Measurements from ENCODE around the gene AKAP1. TPM values are rescaled to one million over a fixed set of nuclear protein-coding genes. Genes with fewer than 3 reads are reported as not detected.

Gene AKAP1
- total and polyA plus RNA-seq, 2 of the 8 experiments (the other 6 are each of a cell fraction or from before 2014, with no cell fraction given), result 120 to 156 TPM

- FAIRE-seq, result no peak
- peaks cover 0 to 49% of the 10 kb centered on the region in 2 experiments; a peak in 2 of 4 replicates for H3K79me2 ChIP-seq (ENCODE audit: control insufficient read depth in 1 of 2, insufficient read depth in 2 of 2, low read length in 2 of 2)
- H4K20me1 ChIP-seq (replicated peaks in 1 of 2; ENCODE audit: control insufficient read depth in 1 of 2, insufficient read depth in 2 of 2, low read length in 2 of 2), result peaks cover 9 to 23% of the 10 kb centered on the region in 2 experiments
- H2AFZ ChIP-seq (ENCODE audit: low read length), result no peak overlapping the region
- no peak overlapping the region for H4K5ac ChIP-seq (ENCODE audit: insufficient read length, low read depth, low read length)
- H3K79me1 ChIP-seq (ENCODE audit: low read depth, low read length), result peaks cover 18% of the 10 kb centered on the region
- no peak overlapping the region for H3K4me3 ChIP-seq (ENCODE audit: extremely low read depth in 1 of 4, insufficient read depth in 2 of 4, low read depth in 3 of 4, low read length in 4 of 4)
- no peak overlapping the region for H3K23ac ChIP-seq (ENCODE audit: insufficient read length)
- no peak overlapping the region for H3K27ac ChIP-seq (ENCODE audit: low read depth, low read length)
- 76% methylated on average over 5 of the region's 5 CpGs; no CpG with 5 or more reads in 1 of the 2 experiments for WGBS, 2 experiments (ENCODE audit: extremely low coverage in 1 of 2, insufficient coverage in 1 of 2, insufficient read length in 1 of 2, insufficient replicate concordance in 2 of 2, low coverage in 1 of 2, low lambda C conversion rate in 2 of 2, missing lambda C conversion rate in 1 of 2)
- no peak overlapping the region for H2BK20ac ChIP-seq (ENCODE audit: low read length)
- no peaks in the 10 kb centered on the region for H3K23me2 ChIP-seq (ENCODE audit: low read depth, low read length)
- no peak for DNase-seq (ENCODE audit: low read depth in 1 of 2, low spot score in 2 of 2)
- H2AK5ac ChIP-seq (ENCODE audit: low read depth, low read length), result no peak overlapping the region
- peaks cover 4 to 30% (median 17%) of the 10 kb centered on the region in 4 experiments; a peak in 6 of 7 replicates for H3K4me1 ChIP-seq (replicated peaks in 1 of 4; ENCODE audit: control insufficient read depth in 3 of 4, insufficient read depth in 4 of 4, low read length in 3 of 4)
- H3K18ac ChIP-seq (ENCODE audit: extremely low read depth, low read length), result no peak overlapping the region
- H3K36me3 ChIP-seq (ENCODE audit: control insufficient read depth in 2 of 4, insufficient read depth in 4 of 4, low read length in 3 of 4), result peaks cover 11 to 40% (median 14%) of the 10 kb centered on the region in 4 experiments
- H2BK5ac ChIP-seq (ENCODE audit: low read depth, low read length), result no peak overlapping the region
- no peak overlapping the region for H2BK12ac ChIP-seq (ENCODE audit: low read depth, low read length)
- H2BK15ac ChIP-seq (ENCODE audit: low read length), result no peak overlapping the region
- no peak overlapping the region for H3K14ac ChIP-seq (ENCODE audit: insufficient read length)
- H2BK120ac ChIP-seq (replicated peaks; ENCODE audit: low read depth, low read length), result no peak overlapping the region
- CTCF ChIA-PET (ENCODE audit: partially characterized antibody), result interaction anchor here (0.5 to 9.6 kb wide), 33 partner anchors 12 to 750 kb away, joined by 3 to 112 read pairs (median 4); partner anchors contain the start of gene SCPEP1
- H3K4ac ChIP-seq (replicated peaks; ENCODE audit: insufficient read length, low read depth, low read length), result no peak overlapping the region
- no peak overlapping the region for H3K56ac ChIP-seq (replicated peaks; ENCODE audit: insufficient read length, low read depth, low read length)
- POLR2A ChIA-PET (ENCODE audit: partially characterized antibody), result interaction anchor here (0.5 to 2.0 kb wide), 6 partner anchors 10 to 575 kb away, joined by 3 to 7 read pairs (median 4); partner anchors contain the start of gene SCPEP1
- no peak overlapping the region for H3K4me2 ChIP-seq (ENCODE audit: insufficient read depth in 1 of 2, low read depth in 2 of 2, low read length in 2 of 2)
- no peaks in the 10 kb centered on the region for H3K27me3 ChIP-seq (replicated peaks in 1 of 4; ENCODE audit: control insufficient read depth in 3 of 4, extremely low read depth in 1 of 4, insufficient read depth in 3 of 4, low read length in 3 of 4)
- no peak overlapping the region for H3K9ac ChIP-seq (replicated peaks in 1 of 4; ENCODE audit: extremely low read depth in 1 of 4, low read depth in 3 of 4, low read length in 3 of 4)
- H4K91ac ChIP-seq (replicated peaks; ENCODE audit: insufficient read length, low read length), result no peak overlapping the region
- no peaks in the 10 kb centered on the region for H3K9me3 ChIP-seq (ENCODE audit: insufficient read depth in 2 of 2, low read depth in 1 of 2, low read length in 1 of 2)
- H4K8ac ChIP-seq (ENCODE audit: extremely low read depth, insufficient read depth, low read length), result no peak overlapping the region
- TF ChIP-seq RXRA (IDR thresholded peaks at IDR 0.05; ENCODE audit: insufficient read depth, low read depth, low read length) (no peak), BCL11A (IDR thresholded peaks at IDR 0.05; ENCODE audit: low read depth in 2 of 2, low read length in 2 of 2) (no peak), BRCA1 (IDR thresholded peaks at IDR 0.05; ENCODE audit: low read depth, low read length) (no peak), NRF1 (IDR thresholded peaks at IDR 0.05; ENCODE audit: low read depth, low read length) (no peak), EGR1 (IDR thresholded peaks at IDR 0.05; ENCODE audit: borderline replicate concordance, low read depth, low read length) (no peak), TCF12 (IDR thresholded peaks at IDR 0.05; ENCODE audit: low read depth, low read length) (no peak), SRF (IDR thresholded peaks at IDR 0.05; ENCODE audit: low read depth, low read length) (no peak), GABPA (IDR thresholded peaks at IDR 0.05; ENCODE audit: borderline replicate concordance, insufficient read depth, low read length) (no peak)
Measured at GRCh38 chr17:57110152-57110542, 25.1 kb downstream of the AKAP1 start.

Measured in H1 (cell line).